CD4-positive, alpha-beta T cell (primary cell): ENCODE measurements around the gene ZDHHC1. TPM values are rescaled to one million over a fixed set of nuclear protein-coding genes. Genes with fewer than 3 reads are reported as not detected.

Experiments
- ATAC-seq: fragments of 200-7000 bp; cut with Tn5 transposase; one replicate; pipeline ENCODE4 v1.10.0; 2022; ENCODE audit warnings: mild to moderate bottlenecking; ENCODE audit not compliant: poor library complexity
- CTCF ChIA-PET: fragments of 350-600 bp; sonication (Branson Sonifier 250); formaldehyde crosslinking; loops from one replicate; lab custom pipeline; 2021; ENCODE audit warnings: antibody characterized with exemption, inconsistent platforms; lab: Charles Lee
- POLR2A ChIA-PET: fragments of 350-600 bp; sonication (Branson Sonifier 250); formaldehyde crosslinking; loops from one replicate; lab custom pipeline; 2021; ENCODE audit warnings: antibody characterized with exemption, inconsistent platforms; lab: Charles Lee
- DNase-seq, 14 experiments: peaks; one replicate each; pipeline ENCODE4 v3.0.0-alpha.2; 2013 to 2020; ENCODE audit warnings: mixed read lengths in 2 of 14
- H3K27ac ChIP-seq, 2 donors: one replicate each; pipeline versions ENCODE4 v1.5.1 to v1.7.0; 2013; ENCODE audit warnings: low read length in 2 of 2, low read depth in 1 of 2, mild to moderate bottlenecking in 1 of 2
- H3K27me3 ChIP-seq, 2 experiments: 1 replicate in 1 of 2; 2 replicates in 1 of 2; pipeline versions ENCODE4 v1.6.1 to v1.7.0; 2013; ENCODE audit warnings: low read length in 2 of 2, control low read depth in 1 of 2, mild to moderate bottlenecking in 1 of 2, moderate library complexity in 1 of 2; ENCODE audit not compliant: insufficient read depth in 2 of 2, control insufficient read depth in 1 of 2
- H3K36me3 ChIP-seq: one replicate; pipeline ENCODE4 v1.6.1; 2013; ENCODE audit warnings: low read length, control low read depth; ENCODE audit not compliant: insufficient read depth
- H3K4me1 ChIP-seq: one replicate; pipeline ENCODE4 v1.6.1; 2013; ENCODE audit warnings: low read length, control low read depth; ENCODE audit not compliant: insufficient read depth
- H3K4me3 ChIP-seq: one replicate; pipeline ENCODE4 v1.5.1; 2013; ENCODE audit warnings: mild to moderate bottlenecking, low read length, moderate library complexity
- H3K9me3 ChIP-seq, 2 experiments: 1 replicate in 1 of 2; 2 replicates in 1 of 2; pipeline versions ENCODE4 v1.6.1 to v1.7.0; 2013; ENCODE audit warnings: low read length in 2 of 2, mild to moderate bottlenecking in 2 of 2, control low read depth in 1 of 2, moderate library complexity in 1 of 2; ENCODE audit not compliant: control insufficient read depth in 1 of 2, insufficient read depth in 1 of 2
- H3K27ac Mint-ChIP-seq: one replicate; pipeline ENCODE4 v1.8.0; 2020; ENCODE audit warnings: mixed read lengths
- H3K27me3 Mint-ChIP-seq: one replicate; pipeline ENCODE4 v1.8.0; 2021; ENCODE audit warnings: mixed read lengths
- H3K36me3 Mint-ChIP-seq: one replicate; pipeline ENCODE4 v1.8.0; 2021; ENCODE audit warnings: low read depth, mixed read lengths
- H3K4me1 Mint-ChIP-seq: one replicate; pipeline ENCODE4 v1.8.0; 2021; ENCODE audit warnings: low read depth, mixed read lengths
- H3K4me3 Mint-ChIP-seq: one replicate; pipeline ENCODE4 v1.8.0; 2020; ENCODE audit warnings: mild to moderate bottlenecking, mixed read lengths
- H3K9me3 Mint-ChIP-seq: one replicate; pipeline ENCODE4 v1.8.0; 2020; ENCODE audit warnings: mixed read lengths
- intact Hi-C, 2 experiments: fragments of 100-400 bp; cut with DNase I in 1 of 2; cut with micrococcal nuclease in 1 of 2; formaldehyde crosslinking; loops; one replicate each; pipeline versions ENCODE4 v1.15.1 to v1.9.0; 2023 to 2025; cut with DNase I, micrococcal nuclease
- total RNA-seq, 174 experiments: library from RNA in 2 of 174; stranded (reverse) in 2 of 174; gene quantifications; one replicate each; pipeline ENCODE4 v1.2.3 and lab custom pipeline; 2021 to 2026
- TF ChIP-seq, protein P1 (sequence below): fragments of 200-600 bp; IDR thresholded peaks from one replicate; pipeline ENCODE4 v1.8.0; 2022; ENCODE audit warnings: antibody characterized with exemption, mild to moderate bottlenecking

The ZDHHC1 gene
- total RNA-seq, 2 experiments from 2014 or later = 0.22 TPM; not detected in 1

DNA sequence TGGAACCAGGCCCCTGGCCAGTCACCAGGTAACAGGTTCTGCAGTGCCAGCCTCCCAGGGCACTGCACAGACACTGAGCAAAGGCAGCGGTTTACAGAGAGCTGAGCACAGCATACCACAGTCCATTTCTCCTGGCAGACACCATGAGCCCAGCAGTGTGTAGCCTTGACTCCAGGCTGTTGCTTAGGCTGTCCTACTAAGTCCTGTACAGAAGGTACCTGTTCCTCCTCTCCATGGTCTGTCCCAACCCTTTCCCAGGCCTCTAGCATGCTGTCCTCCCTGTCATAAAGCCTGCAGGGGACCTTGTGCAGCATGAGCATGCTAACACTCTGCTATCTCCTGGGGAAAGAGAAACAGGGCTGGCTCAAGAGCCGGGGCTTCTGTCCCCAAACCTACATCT, 44.7 kb upstream of the ZDHHC1 start:
- H3K36me3 Mint-ChIP-seq = peaks cover 4% of the 10 kb centered on the region
- Histone ChIP-seq H3K27me3 (no peaks in the 10 kb centered on the region), H3K27ac (no peak overlapping the region), H3K36me3 (peaks cover 48% of the 10 kb centered on the region), H3K9me3 (no peaks in the 10 kb centered on the region), H3K4me1 (peaks cover 27% of the 10 kb centered on the region), H3K4me3 (no peak overlapping the region)
- H3K9me3 Mint-ChIP-seq = no peaks in the 10 kb centered on the region
- intact Hi-C loops = loop anchor here in 1 of 2 experiments (10.0 kb wide), 1 partner anchor 196 kb away; no protein-coding TSS in a partner anchor
- DNase-seq (no peak), ATAC-seq (no peak)
- H3K4me1 Mint-ChIP-seq = peaks cover 41% of the 10 kb centered on the region
- POLR2A ChIA-PET = no interaction called here
- H3K4me3 Mint-ChIP-seq = no peak overlapping the region
- no peak overlapping the region for H3K27ac Mint-ChIP-seq
- H3K27me3 Mint-ChIP-seq = no peaks in the 10 kb centered on the region
- TF ChIP-seq, protein P1, sequence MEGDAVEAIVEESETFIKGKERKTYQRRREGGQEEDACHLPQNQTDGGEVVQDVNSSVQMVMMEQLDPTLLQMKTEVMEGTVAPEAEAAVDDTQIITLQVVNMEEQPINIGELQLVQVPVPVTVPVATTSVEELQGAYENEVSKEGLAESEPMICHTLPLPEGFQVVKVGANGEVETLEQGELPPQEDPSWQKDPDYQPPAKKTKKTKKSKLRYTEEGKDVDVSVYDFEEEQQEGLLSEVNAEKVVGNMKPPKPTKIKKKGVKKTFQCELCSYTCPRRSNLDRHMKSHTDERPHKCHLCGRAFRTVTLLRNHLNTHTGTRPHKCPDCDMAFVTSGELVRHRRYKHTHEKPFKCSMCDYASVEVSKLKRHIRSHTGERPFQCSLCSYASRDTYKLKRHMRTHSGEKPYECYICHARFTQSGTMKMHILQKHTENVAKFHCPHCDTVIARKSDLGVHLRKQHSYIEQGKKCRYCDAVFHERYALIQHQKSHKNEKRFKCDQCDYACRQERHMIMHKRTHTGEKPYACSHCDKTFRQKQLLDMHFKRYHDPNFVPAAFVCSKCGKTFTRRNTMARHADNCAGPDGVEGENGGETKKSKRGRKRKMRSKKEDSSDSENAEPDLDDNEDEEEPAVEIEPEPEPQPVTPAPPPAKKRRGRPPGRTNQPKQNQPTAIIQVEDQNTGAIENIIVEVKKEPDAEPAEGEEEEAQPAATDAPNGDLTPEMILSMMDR = no peak
- CTCF ChIA-PET = no interaction called here

GRCh38 chr16:67460168-67460567, 43.9 kb upstream of the ZDHHC1 start:
- intact Hi-C loops = loop anchor here in 1 of 2 experiments (10.0 kb wide), 1 partner anchor 195 kb away; no protein-coding TSS in a partner anchor
- Histone ChIP-seq H3K27ac (no peak overlapping the region), H3K4me3 (no peak overlapping the region), H3K4me1 (peaks cover 20% of the 10 kb centered on the region), H3K36me3 (peaks cover 46% of the 10 kb centered on the region), H3K9me3 (no peaks in the 10 kb centered on the region), H3K27me3 (no peaks in the 10 kb centered on the region)
- DNase-seq = no peak
- H3K36me3 Mint-ChIP-seq = peaks cover 9% of the 10 kb centered on the region
- H3K27ac Mint-ChIP-seq = no peak overlapping the region
- no peaks in the 10 kb centered on the region for H3K27me3 Mint-ChIP-seq
- H3K9me3 Mint-ChIP-seq = no peaks in the 10 kb centered on the region
- H3K4me1 Mint-ChIP-seq = peaks cover 35% of the 10 kb centered on the region
- no peak overlapping the region for H3K4me3 Mint-ChIP-seq
- CTCF ChIA-PET = no interaction called here
- ATAC-seq = no peak
- TF ChIP-seq, protein P1 = no peak
- POLR2A ChIA-PET = no interaction called here

DNA sequence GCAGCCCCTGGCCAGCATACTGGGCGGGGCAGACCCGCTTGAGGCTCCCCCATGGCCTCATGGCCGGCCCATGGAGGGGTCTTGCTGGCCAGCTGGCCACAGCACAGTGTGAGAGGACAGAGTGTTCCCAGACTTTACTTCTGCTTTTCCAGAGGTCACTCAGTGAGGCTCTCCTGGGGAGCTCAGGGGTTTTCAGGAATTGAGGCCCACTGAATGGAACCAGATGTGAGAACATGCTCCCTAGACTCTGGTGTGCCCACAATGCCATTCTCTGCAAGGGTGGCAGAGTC, 43.5 kb upstream of the ZDHHC1 start:
- intact Hi-C loops = loop anchor here (10.0 kb wide), 2 partner anchors 195 to 315 kb away; no protein-coding TSS in a partner anchor
- ATAC-seq (no peak), DNase-seq (no peak)
- TF ChIP-seq, protein P1 = no peak
- no peak overlapping the region for H3K27ac Mint-ChIP-seq
- Histone ChIP-seq H3K27ac (no peak overlapping the region), H3K36me3 (peaks cover 46% of the 10 kb centered on the region), H3K4me1 (peaks cover 17% of the 10 kb centered on the region), H3K9me3 (no peaks in the 10 kb centered on the region), H3K27me3 (no peaks in the 10 kb centered on the region), H3K4me3 (no peak overlapping the region)
- H3K27me3 Mint-ChIP-seq = no peaks in the 10 kb centered on the region
- H3K4me1 Mint-ChIP-seq = peaks cover 35% of the 10 kb centered on the region
- H3K4me3 Mint-ChIP-seq = no peak overlapping the region
- H3K36me3 Mint-ChIP-seq = peaks cover 11% of the 10 kb centered on the region
- no peaks in the 10 kb centered on the region for H3K9me3 Mint-ChIP-seq
- POLR2A ChIA-PET = no interaction called here
- CTCF ChIA-PET = no interaction called here
